NT2/D1 (cell line): Measurements from ENCODE around the gene AHI1.

Source experiments
- SUZ12 ChIP-seq: IDR thresholded peaks from 2 replicates; pipeline ENCODE4 v1.6.1; 2011; ENCODE audit not compliant: insufficient read length, insufficient read depth; ENCODE audit errors: extremely low read depth
- YY1 ChIP-seq: IDR thresholded peaks from 2 replicates; pipeline ENCODE4 v1.6.1; 2011; ENCODE audit not compliant: insufficient read length, insufficient read depth
- ZNF274 ChIP-seq: IDR thresholded peaks from 2 replicates; pipeline ENCODE4 v1.6.1; 2011; ENCODE audit warnings: mild to moderate bottlenecking, low read depth, low read length

- TF ChIP-seq YY1 (no peak), ZNF274 (no peak), SUZ12 (no peak)
Measured at GRCh38 chr6:135424385-135424784, 73.2 kb downstream of the AHI1 start.
